Measurements from ENCODE around the gene SUSD5. TPM values are rescaled to one million over a fixed set of nuclear protein-coding genes. Genes with fewer than 3 reads are reported as not detected.

The SUSD5 gene
- total and polyA plus RNA-seq, 2 experiments from 2014 or later = 1.4 to 3.6 TPM

DNA sequence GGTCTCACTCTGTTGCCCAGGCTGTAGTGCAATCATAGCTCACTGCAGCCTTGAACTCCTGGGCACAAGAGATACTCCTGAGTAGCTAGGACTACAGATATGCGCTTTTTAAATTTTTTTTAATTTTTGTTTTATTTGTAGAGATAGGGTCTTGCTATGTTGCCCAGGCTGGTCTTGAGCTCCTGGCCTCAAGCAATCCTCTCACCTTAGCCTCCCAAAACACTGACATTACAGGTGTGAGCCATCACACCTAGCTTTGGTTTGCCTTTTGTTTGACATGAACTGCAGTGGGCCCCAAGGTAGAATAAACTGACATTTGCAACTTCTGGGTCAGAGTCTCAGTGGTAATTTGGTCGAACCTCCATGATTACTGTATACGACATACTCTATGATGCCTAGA is 113.8 kb downstream of the SUSD5 start:
- Mint-ChIP-seq H3K4me1 (no peaks in the 10 kb centered on the region), H3K9me3 (no peaks in the 10 kb centered on the region), H3K36me3 (ENCODE audit: low read depth) (no peaks in the 10 kb centered on the region), H3K27ac (no peak overlapping the region), H3K27me3 (ENCODE audit: insufficient read depth, low read depth, poor library complexity) (peaks cover 5% of the 10 kb centered on the region), H3K4me3 (no peak overlapping the region)
- H3K79me2 ChIP-seq (replicated peaks; ENCODE audit: insufficient read depth) = no peaks in the 10 kb centered on the region
- H4K20me1 ChIP-seq (replicated peaks; ENCODE audit: insufficient read depth) = no peaks in the 10 kb centered on the region
- H3K4me3 ChIP-seq = no peak overlapping the region
- DNase-seq (ENCODE audit: low spot score) (no peak), ATAC-seq (no peak)
- TF ChIP-seq REST (IDR thresholded peaks at IDR 0.05; ENCODE audit: unreplicated experiment) (no peak), STAT1 (IDR thresholded peaks at IDR 0.05; ENCODE audit: unreplicated experiment) (no peak), ZNF331 (CRISPR knock-in tag; IDR thresholded peaks at IDR 0.05; ENCODE audit: low read depth) (no peak), CREB1 (CRISPR knock-in tag; IDR thresholded peaks at IDR 0.05; ENCODE audit: low read depth) (no peak), EZH2phosphoT487 (IDR thresholded peaks at IDR 0.05; ENCODE audit: unreplicated experiment) (no peak), JUNB (IDR thresholded peaks at IDR 0.05; ENCODE audit: unreplicated experiment) (no peak), CTCF (conservative IDR thresholded peaks at IDR 0.05; ENCODE audit: low read depth in 2 of 2) (no peak), POLR2AphosphoS5 (IDR thresholded peaks at IDR 0.05; ENCODE audit: low read depth) (no peak), EZH2 (IDR thresholded peaks at IDR 0.05; ENCODE audit: low read depth, unreplicated experiment) (no peak), ZNF462 (CRISPR knock-in tag; IDR thresholded peaks at IDR 0.05) (no peak), ZNF114 (CRISPR knock-in tag; IDR thresholded peaks at IDR 0.05) (no peak)
- TF ChIP-seq, protein P1, sequence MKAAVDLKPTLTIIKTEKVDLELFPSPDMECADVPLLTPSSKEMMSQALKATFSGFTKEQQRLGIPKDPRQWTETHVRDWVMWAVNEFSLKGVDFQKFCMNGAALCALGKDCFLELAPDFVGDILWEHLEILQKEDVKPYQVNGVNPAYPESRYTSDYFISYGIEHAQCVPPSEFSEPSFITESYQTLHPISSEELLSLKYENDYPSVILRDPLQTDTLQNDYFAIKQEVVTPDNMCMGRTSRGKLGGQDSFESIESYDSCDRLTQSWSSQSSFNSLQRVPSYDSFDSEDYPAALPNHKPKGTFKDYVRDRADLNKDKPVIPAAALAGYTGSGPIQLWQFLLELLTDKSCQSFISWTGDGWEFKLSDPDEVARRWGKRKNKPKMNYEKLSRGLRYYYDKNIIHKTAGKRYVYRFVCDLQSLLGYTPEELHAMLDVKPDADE (IDR thresholded peaks at IDR 0.05) = no peak
- no peak overlapping the region for H2AFZ ChIP-seq
- no peak overlapping the region for H3K27ac ChIP-seq (ENCODE audit: low read depth)
- no peaks in the 10 kb centered on the region for H3K27me3 ChIP-seq (ENCODE audit: insufficient read depth)
- no peaks in the 10 kb centered on the region for H3K4me1 ChIP-seq (ENCODE audit: insufficient read depth)
- no peak overlapping the region for H3K4me2 ChIP-seq
- no peaks in the 10 kb centered on the region for H3K36me3 ChIP-seq (ENCODE audit: insufficient read depth)
- 0 out of 2 replicates have a peak, but pooled peaks cover 5% of the 10 kb centered on the region for H3F3A ChIP-seq (replicated peaks; ENCODE audit: low read depth)
- H3K9me2 ChIP-seq (ENCODE audit: insufficient read depth) = no peaks in the 10 kb centered on the region; the same call in 1 of the 2 replicates

Measured in GM23338 (cell line).